Measurements from ENCODE around the gene SCOC. TPM values are rescaled to one million over a fixed set of nuclear protein-coding genes. Genes with fewer than 3 reads are reported as not detected.

SCOC gene
- total RNA-seq, 1 donor from 2014 or later = 39.3 TPM

- Histone ChIP-seq H3K36me3 (no peaks in the 10 kb centered on the region), H3K27ac (no peak overlapping the region), H3K4me1 (no peaks in the 10 kb centered on the region), H3K27me3 (no peaks in the 10 kb centered on the region), H3K9me3 (no peaks in the 10 kb centered on the region), H3K4me3 (no peak overlapping the region)
- no peak for TF ChIP-seq POLR2AphosphoS5 (IDR thresholded peaks at IDR 0.05; ENCODE audit: insufficient read depth in 1 of 2, low read depth in 1 of 2)
- no peak for TF ChIP-seq CTCF (IDR thresholded peaks at IDR 0.05)
- no peak for TF ChIP-seq POLR2A (IDR thresholded peaks at IDR 0.05)
- DNase-seq (ENCODE audit: extremely low spot score in 2 of 2) = no peak
- intact Hi-C loops (cut with DNase I) = no loop called here
Observed at GRCh38 chr4:140331876-140332275, 41.6 kb upstream of the SCOC start.

GRCh38 chr4:140332734-140333133 lies 40.7 kb upstream of the SCOC start:
- no peak overlapping the region for H3K4me3 ChIP-seq
- intact Hi-C loops (cut with DNase I) = no loop called here
- no peaks in the 10 kb centered on the region for H3K9me3 ChIP-seq
- no peaks in the 10 kb centered on the region for H3K36me3 ChIP-seq
- no peaks in the 10 kb centered on the region for H3K4me1 ChIP-seq
- TF ChIP-seq POLR2A (IDR thresholded peaks at IDR 0.05) (no peak), CTCF (IDR thresholded peaks at IDR 0.05) (no peak), POLR2AphosphoS5 (IDR thresholded peaks at IDR 0.05; ENCODE audit: insufficient read depth in 1 of 2, low read depth in 1 of 2) (no peak)
- no peak overlapping the region for H3K27ac ChIP-seq
- DNase-seq (ENCODE audit: extremely low spot score in 2 of 2) = no peak
- H3K27me3 ChIP-seq = no peaks in the 10 kb centered on the region

GRCh38 chr4:140333523-140333922 lies 39.9 kb upstream of the SCOC start:
- TF ChIP-seq POLR2A (IDR thresholded peaks at IDR 0.05) (no peak), CTCF (IDR thresholded peaks at IDR 0.05) (no peak), POLR2AphosphoS5 (IDR thresholded peaks at IDR 0.05; ENCODE audit: insufficient read depth in 1 of 2, low read depth in 1 of 2) (no peak)
- Histone ChIP-seq H3K9me3 (no peaks in the 10 kb centered on the region), H3K36me3 (no peaks in the 10 kb centered on the region), H3K4me3 (no peak overlapping the region), H3K4me1 (no peaks in the 10 kb centered on the region), H3K27me3 (no peaks in the 10 kb centered on the region), H3K27ac (no peak overlapping the region)
- no peak for DNase-seq (ENCODE audit: extremely low spot score in 2 of 2)
- intact Hi-C loops (cut with DNase I) = no loop called here

GRCh38 chr4:140335076-140335475 lies 38.4 kb upstream of the SCOC start:
- H3K9me3 ChIP-seq = no peaks in the 10 kb centered on the region
- H3K4me3 ChIP-seq = no peak overlapping the region
- H3K27me3 ChIP-seq = no peaks in the 10 kb centered on the region
- no peak for TF ChIP-seq CTCF (IDR thresholded peaks at IDR 0.05)
- TF ChIP-seq POLR2A (IDR thresholded peaks at IDR 0.05) = no peak
- no peak for TF ChIP-seq POLR2AphosphoS5 (IDR thresholded peaks at IDR 0.05; ENCODE audit: insufficient read depth in 1 of 2, low read depth in 1 of 2)
- no peak for DNase-seq (ENCODE audit: extremely low spot score in 2 of 2)
- no peaks in the 10 kb centered on the region for H3K4me1 ChIP-seq
- H3K27ac ChIP-seq = no peak overlapping the region
- intact Hi-C loops (cut with DNase I) = no loop called here
- no peaks in the 10 kb centered on the region for H3K36me3 ChIP-seq

GRCh38 chr4:140336730-140337129 lies 36.7 kb upstream of the SCOC start:
- TF ChIP-seq POLR2AphosphoS5 (IDR thresholded peaks at IDR 0.05; ENCODE audit: insufficient read depth in 1 of 2, low read depth in 1 of 2) = no peak
- TF ChIP-seq CTCF (IDR thresholded peaks at IDR 0.05) = no peak
- no peak for TF ChIP-seq POLR2A (IDR thresholded peaks at IDR 0.05)
- H3K4me3 ChIP-seq = no peak overlapping the region
- H3K9me3 ChIP-seq = no peaks in the 10 kb centered on the region
- no peaks in the 10 kb centered on the region for H3K36me3 ChIP-seq
- no peaks in the 10 kb centered on the region for H3K4me1 ChIP-seq
- H3K27ac ChIP-seq = no peak overlapping the region
- intact Hi-C loops (cut with DNase I) = no loop called here
- no peaks in the 10 kb centered on the region for H3K27me3 ChIP-seq
- DNase-seq (ENCODE audit: extremely low spot score in 2 of 2) = no peak
